A549 treated with RU486 at 1 μM for 4 hours (cell line): Measurements from ENCODE around the gene RABGEF1. TPM values are rescaled to one million over a fixed set of nuclear protein-coding genes. Genes with fewer than 3 reads are reported as not detected.

Source experiments
- total RNA-seq: library from RNA; stranded (reverse); fragments of 200-300 nt; extraction: Qiagen RNA extraction; gene quantifications from 5 replicates; pipeline ENCODE4 v1.2.3, GENCODE V29; 2022; ENCODE audit warnings: low read depth

The RABGEF1 gene
- total RNA-seq: 24.4 to 29.8 TPM (median 26.4 TPM) in 5 replicates

GRCh38 chr7:66740302-66740979 is at the start of gene RABGEF1:
RABGEF1 (plus strand) TSS chr7:66740733; CDS start chr7:66771900, 31,167 bp downstream.

Other genes starting within 250 kb of the RABGEF1 start
- gene KCTD7, start 111.9 kb upstream of the RABGEF1 start, total RNA-seq: 4.6 to 7.3 TPM (median 6.3 TPM) in 5 replicates
- 86.5 to 94.6 TPM (median 87.3 TPM) in 5 replicates for gene TMEM248, start 180.5 kb downstream of the RABGEF1 start, total RNA-seq